KOPT-K1 (cell line): ENCODE data around the gene CAMSAP1.

Experiments
- H3K27ac ChIP-seq: fragments of 200-600 bp; sonication (generic); 2 replicates; pipeline ENCODE4 v1.5.1; 2016; ENCODE audit warnings: antibody characterized with exemption, mild to moderate bottlenecking, low read depth, low read length; ENCODE audit not compliant: poor library complexity, severe bottlenecking
- H3K36me3 ChIP-seq: fragments of 200-600 bp; sonication (generic); 2 replicates; pipeline ENCODE4 v1.5.1; 2017; ENCODE audit warnings: antibody characterized with exemption, mild to moderate bottlenecking, low read length, moderate library complexity; ENCODE audit not compliant: insufficient read depth
- H3K9me3 ChIP-seq: fragments of 200-600 bp; sonication (generic); 2 replicates; pipeline ENCODE4 v1.5.1; 2017; ENCODE audit warnings: antibody characterized with exemption, low read length, mild to moderate bottlenecking; ENCODE audit not compliant: insufficient read depth, poor library complexity, severe bottlenecking

Gene CAMSAP1

GRCh38 chr9:135775911-135776310 is 131.4 kb downstream of the CAMSAP1 start:
- Histone ChIP-seq H3K27ac (no peak overlapping the region), H3K9me3 (no peaks in the 10 kb centered on the region), H3K36me3 (no peaks in the 10 kb centered on the region)

GRCh38 chr9:135774794-135775525 is 132.4 kb downstream of the CAMSAP1 start:
- Histone ChIP-seq H3K27ac (no peak overlapping the region), H3K36me3 (no peaks in the 10 kb centered on the region), H3K9me3 (no peaks in the 10 kb centered on the region)

- Histone ChIP-seq H3K36me3 (no peaks in the 10 kb centered on the region), H3K9me3 (no peaks in the 10 kb centered on the region), H3K27ac (no peak overlapping the region)
Measured at GRCh38 chr9:135774239-135774747, 133.1 kb downstream of the CAMSAP1 start.

GRCh38 chr9:135773530-135774238 is 133.7 kb downstream of the CAMSAP1 start:
- Histone ChIP-seq H3K27ac (no peak overlapping the region), H3K9me3 (no peaks in the 10 kb centered on the region), H3K36me3 (no peaks in the 10 kb centered on the region)

- no peaks in the 10 kb centered on the region for H3K36me3 ChIP-seq
- no peaks in the 10 kb centered on the region for H3K9me3 ChIP-seq
- H3K27ac ChIP-seq: no peak overlapping the region
Measured at GRCh38 chr9:135772702-135773493, 134.4 kb downstream of the CAMSAP1 start.

- Histone ChIP-seq H3K36me3 (no peaks in the 10 kb centered on the region), H3K27ac (no peak overlapping the region), H3K9me3 (peaks cover 1% of the 10 kb centered on the region)
Measured at GRCh38 chr9:135772056-135772646, 135.2 kb downstream of the CAMSAP1 start.

DNA sequence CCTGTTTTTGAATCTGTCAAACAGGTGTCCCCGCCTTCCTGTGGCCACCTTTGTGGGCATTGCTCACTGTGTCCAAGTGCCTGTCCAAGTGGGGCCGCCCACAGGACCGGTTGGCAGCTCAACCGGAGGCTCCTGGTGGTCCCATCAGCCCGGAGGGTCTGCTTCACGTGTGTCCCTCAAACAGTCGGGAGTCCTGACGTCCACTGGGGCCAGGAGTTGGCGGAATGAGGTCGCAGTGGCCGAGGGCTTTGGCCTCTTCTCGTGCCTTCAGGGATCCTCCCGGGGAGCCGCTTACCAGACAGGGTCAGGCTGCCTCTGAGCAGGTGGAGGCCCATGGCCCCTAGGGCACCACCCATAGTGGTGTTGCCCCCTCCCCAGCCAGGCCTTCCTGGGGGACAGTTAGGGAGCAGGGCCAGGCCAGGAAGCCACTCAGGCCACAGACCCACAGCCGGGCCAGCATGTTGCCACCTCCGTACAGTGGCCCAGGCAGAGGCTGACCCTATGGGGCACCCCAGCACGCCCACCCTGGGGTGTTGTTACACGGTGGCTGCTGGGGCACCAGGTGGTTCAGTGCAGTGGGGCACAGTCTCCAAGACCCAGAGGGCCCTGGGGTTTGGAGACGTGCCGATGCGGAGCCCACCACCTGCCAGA is 135.8 kb downstream of the CAMSAP1 start:
- no peak overlapping the region for H3K27ac ChIP-seq
- peaks cover 8% of the 10 kb centered on the region for H3K9me3 ChIP-seq
- H3K36me3 ChIP-seq: no peaks in the 10 kb centered on the region

DNA sequence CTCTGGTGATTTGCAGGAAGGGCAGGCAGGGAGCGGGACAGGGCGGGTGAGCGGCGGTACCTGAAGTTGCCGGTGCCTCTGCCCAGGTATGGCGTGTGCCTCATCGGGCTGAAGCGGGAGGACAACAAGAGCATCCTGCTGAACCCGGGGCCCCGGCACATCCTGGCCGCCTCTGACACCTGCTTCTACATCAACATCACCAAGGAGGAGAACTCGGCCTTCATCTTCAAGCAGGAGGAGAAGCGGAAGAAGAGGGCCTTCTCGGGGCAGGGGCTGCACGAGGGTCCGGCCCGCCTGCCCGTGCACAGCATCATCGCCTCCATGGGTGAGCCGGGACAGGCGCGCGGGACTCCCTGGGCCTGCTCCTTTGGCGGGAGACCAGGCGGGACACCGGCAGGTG is 136.6 kb downstream of the CAMSAP1 start:
- Histone ChIP-seq H3K36me3 (no peaks in the 10 kb centered on the region), H3K27ac (no peak overlapping the region), H3K9me3 (peaks cover 15% of the 10 kb centered on the region)

GRCh38 chr9:135770203-135770535 is 137.2 kb downstream of the CAMSAP1 start:
- peaks cover 21% of the 10 kb centered on the region for H3K9me3 ChIP-seq
- no peak overlapping the region for H3K27ac ChIP-seq
- H3K36me3 ChIP-seq: no peaks in the 10 kb centered on the region

DNA sequence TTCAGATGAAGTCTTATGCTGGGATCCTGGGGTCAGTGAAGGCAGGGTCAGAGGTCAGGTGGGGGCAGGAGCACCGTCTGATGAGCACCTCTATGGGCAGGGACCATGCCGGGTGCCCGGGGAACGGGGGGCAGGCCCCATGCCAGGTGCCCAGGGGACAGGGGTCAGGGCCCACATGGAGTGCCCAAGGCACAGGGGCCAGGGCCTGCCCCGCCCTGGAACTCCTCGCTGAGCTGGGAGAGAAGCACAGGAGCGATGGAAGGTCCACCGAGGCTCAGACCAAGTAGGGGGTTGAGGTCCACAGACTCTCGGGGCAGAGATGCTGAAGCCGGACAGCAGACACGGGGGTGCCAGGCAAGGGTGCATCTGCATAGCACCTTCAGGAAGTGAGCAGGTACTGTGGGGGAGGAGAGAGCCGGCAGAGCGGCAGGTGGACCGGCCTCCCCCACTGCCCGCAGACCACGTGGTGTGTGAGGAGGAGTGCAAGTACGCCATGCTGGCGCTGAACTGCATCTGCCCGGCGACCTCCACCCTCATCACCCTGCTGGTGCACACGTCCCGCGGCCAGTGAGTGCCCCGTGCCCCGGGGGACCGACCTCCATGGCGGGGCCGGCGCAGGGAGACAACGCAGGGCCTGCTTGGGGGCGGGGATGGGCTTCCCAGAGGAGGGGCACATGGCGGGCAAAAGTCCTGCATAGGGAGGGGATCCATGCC is 137.7 kb downstream of the CAMSAP1 start:
- peaks cover 23% of the 10 kb centered on the region for H3K9me3 ChIP-seq
- H3K36me3 ChIP-seq: no peaks in the 10 kb centered on the region
- H3K27ac ChIP-seq: no peak overlapping the region

GRCh38 chr9:135768516-135769218 is 138.7 kb downstream of the CAMSAP1 start:
- no peaks in the 10 kb centered on the region for H3K36me3 ChIP-seq

DNA sequence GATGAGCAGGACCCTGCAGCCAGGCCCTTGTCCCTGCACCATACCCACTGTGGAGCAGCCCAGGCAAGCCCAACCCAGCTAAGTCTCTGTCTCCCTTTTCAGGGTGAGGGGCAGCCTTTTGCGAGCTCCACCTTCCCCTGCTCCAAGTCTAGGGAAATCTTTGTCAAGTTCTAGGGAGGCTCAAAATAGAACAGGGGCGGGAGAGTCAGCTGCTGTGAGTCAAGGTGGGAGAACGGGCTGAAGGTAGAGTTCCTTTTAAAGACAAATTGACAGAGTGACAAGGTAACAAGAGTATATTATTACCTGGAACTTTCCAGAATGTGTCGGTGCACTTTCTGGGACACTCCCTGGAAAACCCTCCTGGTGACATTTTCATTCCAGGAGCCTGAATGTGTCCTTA is 140.6 kb downstream of the CAMSAP1 start:
- no peaks in the 10 kb centered on the region for H3K36me3 ChIP-seq
- peaks cover 23% of the 10 kb centered on the region for H3K9me3 ChIP-seq
- no peak overlapping the region for H3K27ac ChIP-seq

More at GRCh38 chr9:135768516-135769218, 138.7 kb downstream of the CAMSAP1 start:
- no peak overlapping the region for H3K27ac ChIP-seq
- H3K9me3 ChIP-seq: peaks cover 23% of the 10 kb centered on the region

- Histone ChIP-seq H3K36me3 (no peaks in the 10 kb centered on the region), H3K9me3 (peaks cover 23% of the 10 kb centered on the region), H3K27ac (no peak overlapping the region)
Measured at GRCh38 chr9:135766251-135766650, 141.1 kb downstream of the CAMSAP1 start.
